A549 (cell line): ENCODE data around the gene MUC3A.

ENCODE experiments used
- CHD2 ChIP-seq: fragments of 150-350 bp; IDR thresholded peaks from 2 replicates; pipeline ENCODE4 v1.6.1; 2014; ENCODE audit warnings: low read length; ENCODE audit not compliant: partially characterized antibody
- KDM1A ChIP-seq: fragments of 200-600 bp; sonication (generic); IDR thresholded peaks from 2 replicates; pipeline ENCODE4 v1.6.1; 2016; ENCODE audit warnings: low read depth, mild to moderate bottlenecking
- MAZ ChIP-seq: fragments of 150-350 bp; IDR thresholded peaks from 2 replicates; pipeline ENCODE4 v1.6.1; 2014; ENCODE audit warnings: antibody characterized with exemption, low read depth, low read length, borderline replicate concordance
- POLR2A ChIP-seq: IDR thresholded peaks from 2 replicates; pipeline ENCODE4 v1.6.1; 2012; ENCODE audit warnings: mild to moderate bottlenecking, low read length
- REST ChIP-seq: fragments of 200-600 bp; sonication (generic); IDR thresholded peaks from 2 replicates; pipeline ENCODE4 v1.6.1; 2016; ENCODE audit warnings: antibody characterized with exemption, mild to moderate bottlenecking, moderate library complexity
- TF ChIP-seq, protein P1 (sequence below): fragments of 450-650 bp; IDR thresholded peaks from 2 replicates; pipeline ENCODE4 v1.6.1; 2014; ENCODE audit warnings: antibody characterized with exemption
- TF ChIP-seq, protein P2 (sequence below): fragments of >200 bp; sonication (Bioruptor Twin); formaldehyde crosslinking; IDR thresholded peaks from 3 replicates; pipeline ENCODE4 v1.5.1; 2016

GRCh38 chr7:100983451-100984187 lies 34.3 kb downstream of the MUC3A start:
- TF ChIP-seq CHD2 (no peak), POLR2A (no peak), MAZ (no peak), KDM1A (no peak), REST (no peak)
- TF ChIP-seq, protein P1, sequence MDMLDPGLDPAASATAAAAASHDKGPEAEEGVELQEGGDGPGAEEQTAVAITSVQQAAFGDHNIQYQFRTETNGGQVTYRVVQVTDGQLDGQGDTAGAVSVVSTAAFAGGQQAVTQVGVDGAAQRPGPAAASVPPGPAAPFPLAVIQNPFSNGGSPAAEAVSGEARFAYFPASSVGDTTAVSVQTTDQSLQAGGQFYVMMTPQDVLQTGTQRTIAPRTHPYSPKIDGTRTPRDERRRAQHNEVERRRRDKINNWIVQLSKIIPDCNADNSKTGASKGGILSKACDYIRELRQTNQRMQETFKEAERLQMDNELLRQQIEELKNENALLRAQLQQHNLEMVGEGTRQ: no peak
- TF ChIP-seq, protein P2, sequence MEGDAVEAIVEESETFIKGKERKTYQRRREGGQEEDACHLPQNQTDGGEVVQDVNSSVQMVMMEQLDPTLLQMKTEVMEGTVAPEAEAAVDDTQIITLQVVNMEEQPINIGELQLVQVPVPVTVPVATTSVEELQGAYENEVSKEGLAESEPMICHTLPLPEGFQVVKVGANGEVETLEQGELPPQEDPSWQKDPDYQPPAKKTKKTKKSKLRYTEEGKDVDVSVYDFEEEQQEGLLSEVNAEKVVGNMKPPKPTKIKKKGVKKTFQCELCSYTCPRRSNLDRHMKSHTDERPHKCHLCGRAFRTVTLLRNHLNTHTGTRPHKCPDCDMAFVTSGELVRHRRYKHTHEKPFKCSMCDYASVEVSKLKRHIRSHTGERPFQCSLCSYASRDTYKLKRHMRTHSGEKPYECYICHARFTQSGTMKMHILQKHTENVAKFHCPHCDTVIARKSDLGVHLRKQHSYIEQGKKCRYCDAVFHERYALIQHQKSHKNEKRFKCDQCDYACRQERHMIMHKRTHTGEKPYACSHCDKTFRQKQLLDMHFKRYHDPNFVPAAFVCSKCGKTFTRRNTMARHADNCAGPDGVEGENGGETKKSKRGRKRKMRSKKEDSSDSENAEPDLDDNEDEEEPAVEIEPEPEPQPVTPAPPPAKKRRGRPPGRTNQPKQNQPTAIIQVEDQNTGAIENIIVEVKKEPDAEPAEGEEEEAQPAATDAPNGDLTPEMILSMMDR: no peak
